ENCODE data around the gene PNLIPRP3.
"Not testable (repeated sequence)": the region's sequence is repeated elsewhere in the genome, so short reads cannot be mapped to it uniquely, and the experiment has no call there.

Gene PNLIPRP3

GRCh38 chr10:116427671-116428070 is at the start of gene PNLIPRP3:
Gene PNLIPRP3, plus strand, starts transcription at chr10:116427847. Its CDS starts 166 bp downstream, at chr10:116428013.
- DNase-seq = no peak

- no peak for DNase-seq
Measured at GRCh38 chr10:116382290-116382689, 45.4 kb upstream of the PNLIPRP3 start.

- DNase-seq = no peak
Measured at GRCh38 chr10:116385311-116385710, 42.3 kb upstream of the PNLIPRP3 start.

GRCh38 chr10:116385994-116386809 is 41.4 kb upstream of the PNLIPRP3 start:
- DNase-seq = no peak

- DNase-seq = not testable (repeated sequence)
Measured at GRCh38 chr10:116393246-116393831, 34.3 kb upstream of the PNLIPRP3 start.

GRCh38 chr10:116395223-116395985 is 32.2 kb upstream of the PNLIPRP3 start:
- DNase-seq = no peak

GRCh38 chr10:116398224-116398623 is 29.4 kb upstream of the PNLIPRP3 start:
- DNase-seq = no peak

- no peak for DNase-seq
Measured at GRCh38 chr10:116402858-116403257, 24.8 kb upstream of the PNLIPRP3 start.

GRCh38 chr10:116403740-116404250 is 23.9 kb upstream of the PNLIPRP3 start:
- DNase-seq = no peak

- no peak for DNase-seq
Measured at GRCh38 chr10:116408719-116409118, 18.9 kb upstream of the PNLIPRP3 start.

- DNase-seq = no peak
Measured at GRCh38 chr10:116410351-116410750, 17.3 kb upstream of the PNLIPRP3 start.

GRCh38 chr10:116417821-116418220 is 9.8 kb upstream of the PNLIPRP3 start:
- no peak for DNase-seq

GRCh38 chr10:116418389-116418788 is 9.3 kb upstream of the PNLIPRP3 start:
- DNase-seq = no peak

- no peak for DNase-seq
Measured at GRCh38 chr10:116421815-116422214, 5.8 kb upstream of the PNLIPRP3 start.

- no peak for DNase-seq
Measured at GRCh38 chr10:116429288-116429977, 1.8 kb downstream of the PNLIPRP3 start.

- DNase-seq = no peak
Measured at GRCh38 chr10:116430288-116430687, 2.6 kb downstream of the PNLIPRP3 start.

- no peak for DNase-seq
Measured at GRCh38 chr10:116431598-116431997, 4.0 kb downstream of the PNLIPRP3 start.

GRCh38 chr10:116437076-116437692 is 9.5 kb downstream of the PNLIPRP3 start:
- DNase-seq = no peak

GRCh38 chr10:116440330-116441030 is 12.8 kb downstream of the PNLIPRP3 start:
- DNase-seq = no peak

- DNase-seq = no peak
Measured at GRCh38 chr10:116444527-116445142, 17.0 kb downstream of the PNLIPRP3 start.

GRCh38 chr10:116450861-116451260 is 23.2 kb downstream of the PNLIPRP3 start:
- DNase-seq = no peak
